HEK293T (cell line): ENCODE measurements around the gene TSC1.

ENCODE experiments used
- BHLHE40 ChIP-seq: fragments of 450-650 bp; IDR thresholded peaks from 2 replicates; pipeline ENCODE4 v1.6.1; 2016; ENCODE audit warnings: mild to moderate bottlenecking, moderate library complexity, borderline replicate concordance
- SUZ12 ChIP-seq: fragments of 450-650 bp; IDR thresholded peaks from 2 replicates; pipeline ENCODE4 v1.6.1; 2016; ENCODE audit warnings: mild to moderate bottlenecking

DNA sequence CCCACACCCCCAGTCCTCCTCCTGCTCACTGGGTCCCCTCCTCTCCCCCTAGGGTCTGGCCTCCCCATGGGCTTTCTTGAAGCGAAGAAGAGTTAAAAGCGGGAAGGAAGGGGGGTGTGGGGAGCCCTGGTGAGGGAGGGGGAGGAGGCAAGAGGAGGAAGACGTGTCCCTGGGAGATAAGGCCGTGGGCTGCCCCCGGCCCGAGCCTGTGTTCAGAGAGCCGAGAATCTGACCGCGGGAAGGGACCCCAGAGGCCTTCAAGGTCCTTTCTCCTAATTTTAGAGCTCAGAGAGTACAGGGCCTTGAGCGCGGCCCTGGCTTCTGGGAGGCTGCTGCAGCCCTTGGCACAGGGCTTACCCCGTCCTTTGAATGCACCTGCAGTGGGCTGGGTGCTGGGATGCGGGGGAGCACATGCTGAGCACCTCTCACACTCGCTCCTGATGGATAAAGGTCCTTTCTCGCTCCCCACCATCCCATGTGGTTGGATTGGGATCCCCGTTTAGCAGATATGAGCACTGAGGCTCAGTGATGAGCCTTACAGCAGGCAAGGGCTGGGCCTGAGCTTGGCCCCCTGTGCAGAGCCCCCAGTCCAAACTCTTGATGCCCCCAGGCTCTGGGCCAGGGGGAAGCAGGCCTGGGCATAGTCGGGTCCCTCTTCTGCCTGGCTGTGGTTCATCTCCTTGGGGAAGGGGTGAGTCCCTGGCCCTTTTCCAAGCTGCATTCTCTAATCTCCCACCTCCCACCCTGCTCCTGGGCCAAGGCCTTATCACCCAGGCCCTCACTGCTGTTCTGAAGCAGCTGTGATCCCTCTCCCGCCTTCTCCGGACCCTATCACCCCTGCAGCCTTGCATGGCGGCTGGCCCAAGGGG is 40.0 kb upstream of the TSC1 start:
- TF ChIP-seq SUZ12: no peak
- TF ChIP-seq BHLHE40: no peak
